ENCODE measurements around the gene FBXO10.

The FBXO10 gene

GRCh38 chr9:37592108-37592951, 16.1 kb upstream of the FBXO10 start, which contains the start of gene TOMM5:
Gene TOMM5, minus strand, starts transcription at chr9:37592597. Its CDS starts 65 bp downstream, at chr9:37592532.
- DNase-seq (ENCODE audit: low read depth, low spot score) = peak; percentile 92

GRCh38 chr9:37587521-37587920, 11.3 kb upstream of the FBXO10 start:
- no peak for DNase-seq (ENCODE audit: low read depth, low spot score)

- no peak for DNase-seq (ENCODE audit: low read depth, low spot score)
Observed at GRCh38 chr9:37583522-37584121, 7.4 kb upstream of the FBXO10 start.

- no peak for DNase-seq (ENCODE audit: low read depth, low spot score)
Observed at GRCh38 chr9:37582548-37583157, 6.5 kb upstream of the FBXO10 start.

- no peak for DNase-seq (ENCODE audit: low read depth, low spot score)
Observed at GRCh38 chr9:37575511-37575914, 667 bp downstream of the FBXO10 start.

GRCh38 chr9:37575001-37575400, 1.2 kb downstream of the FBXO10 start:
- no peak for DNase-seq (ENCODE audit: low read depth, low spot score)

- DNase-seq (ENCODE audit: low read depth, low spot score) = peak; percentile 71
Observed at GRCh38 chr9:37574241-37574721, 1.9 kb downstream of the FBXO10 start.

GRCh38 chr9:37571282-37571681, 4.9 kb downstream of the FBXO10 start:
- DNase-seq (ENCODE audit: low read depth, low spot score) = no peak

- DNase-seq (ENCODE audit: low read depth, low spot score) = no peak
Observed at GRCh38 chr9:37566716-37567115, 9.5 kb downstream of the FBXO10 start.

GRCh38 chr9:37565661-37566618, 10.2 kb downstream of the FBXO10 start:
- no peak for DNase-seq (ENCODE audit: low read depth, low spot score)

GRCh38 chr9:37564916-37565315, 11.3 kb downstream of the FBXO10 start:
- no peak for DNase-seq (ENCODE audit: low read depth, low spot score)

- no peak for DNase-seq (ENCODE audit: low read depth, low spot score)
Observed at GRCh38 chr9:37563806-37564513, 12.2 kb downstream of the FBXO10 start.

- no peak for DNase-seq (ENCODE audit: low read depth, low spot score)
Observed at GRCh38 chr9:37562826-37563225, 13.4 kb downstream of the FBXO10 start.

- DNase-seq (ENCODE audit: low read depth, low spot score) = no peak
Observed at GRCh38 chr9:37561682-37562081, 14.5 kb downstream of the FBXO10 start.

GRCh38 chr9:37559855-37560592, 16.2 kb downstream of the FBXO10 start:
- DNase-seq (ENCODE audit: low read depth, low spot score) = no peak

GRCh38 chr9:37559125-37559524, 17.1 kb downstream of the FBXO10 start:
- DNase-seq (ENCODE audit: low read depth, low spot score) = no peak

GRCh38 chr9:37555786-37556185, 20.4 kb downstream of the FBXO10 start:
- DNase-seq (ENCODE audit: low read depth, low spot score) = no peak

- DNase-seq (ENCODE audit: low read depth, low spot score) = no peak
Observed at GRCh38 chr9:37554318-37554717, 21.9 kb downstream of the FBXO10 start.

GRCh38 chr9:37551888-37552287, 24.3 kb downstream of the FBXO10 start:
- DNase-seq (ENCODE audit: low read depth, low spot score) = no peak

- DNase-seq (ENCODE audit: low read depth, low spot score) = no peak
Observed at GRCh38 chr9:37551468-37551867, 24.7 kb downstream of the FBXO10 start.

All from ELF-1 (cell line).